ENCODE results near the gene CD6. TPM values are rescaled to one million over a fixed set of nuclear protein-coding genes. Genes with fewer than 3 reads are reported as not detected.

Gene CD6
- total RNA-seq, 1 donor from 2014 or later, result 12.0 TPM

GRCh38 chr11:60934790-60935605, 36.5 kb upstream of the CD6 start:
- H3K27me3 Mint-ChIP-seq, result no peaks in the 10 kb centered on the region
- POLR2A ChIA-PET, result interaction anchor here (1.0 to 10.8 kb wide), 4 partner anchors 17 to 426 kb away, joined by 3 to 191 read pairs (median 32); partner anchors contain the start of genes CD6, SLC15A3 and TMEM109
- ATAC-seq (ENCODE audit: low read depth) (no peak), DNase-seq (no peak)
- no peak overlapping the region for H3K4me3 Mint-ChIP-seq
- H3K27ac Mint-ChIP-seq, result peak overlapping the region; percentile 70
- TF ChIP-seq CTCF (IDR thresholded peaks at IDR 0.05), result no peak
- peaks cover 42% of the 10 kb centered on the region for H3K4me1 Mint-ChIP-seq
- intact Hi-C loops (cut with micrococcal nuclease), result no loop called here
- CTCF ChIA-PET, result interaction anchor here (2.2 kb wide), 1 partner anchor 20 kb away, joined by 8 read pairs; no protein-coding TSS in a partner anchor
- H3K36me3 Mint-ChIP-seq (ENCODE audit: low read depth), result peaks cover 31% of the 10 kb centered on the region
- H3K9me3 Mint-ChIP-seq, result no peaks in the 10 kb centered on the region

- peaks cover 39% of the 10 kb centered on the region for H3K36me3 Mint-ChIP-seq (ENCODE audit: low read depth)
- ATAC-seq (ENCODE audit: low read depth) (no peak), DNase-seq (no peak)
- peaks cover 35% of the 10 kb centered on the region for H3K4me1 Mint-ChIP-seq
- no peak for TF ChIP-seq CTCF (IDR thresholded peaks at IDR 0.05)
- no peaks in the 10 kb centered on the region for H3K27me3 Mint-ChIP-seq
- intact Hi-C loops (cut with micrococcal nuclease), result no loop called here
- no peak overlapping the region for H3K4me3 Mint-ChIP-seq
- no peaks in the 10 kb centered on the region for H3K9me3 Mint-ChIP-seq
- CTCF ChIA-PET, result interaction anchor here (2.2 kb wide), 1 partner anchor 20 kb away, joined by 8 read pairs; no protein-coding TSS in a partner anchor
- peak overlapping the region; percentile 57 for H3K27ac Mint-ChIP-seq
- POLR2A ChIA-PET, result interaction anchor here (1.2 to 10.8 kb wide), 6 partner anchors 10 to 204 kb away, joined by 3 to 191 read pairs (median 6); partner anchors contain the start of genes SLC15A3 and TMEM109
Observed at GRCh38 chr11:60935676-60936442, 35.6 kb upstream of the CD6 start.

GRCh38 chr11:60936467-60937143, 34.9 kb upstream of the CD6 start:
- H3K27ac Mint-ChIP-seq, result no peak overlapping the region
- H3K4me1 Mint-ChIP-seq, result peaks cover 31% of the 10 kb centered on the region
- intact Hi-C loops (cut with micrococcal nuclease), result no loop called here
- ChIA-PET POLR2A (interaction anchor here (1.2 to 10.8 kb wide), 5 partner anchors 9 to 203 kb away, joined by 3 to 191 read pairs (median 5); partner anchors contain the start of genes SLC15A3 and TMEM109), CTCF (no interaction called here)
- no peak for TF ChIP-seq CTCF (IDR thresholded peaks at IDR 0.05)
- ATAC-seq (ENCODE audit: low read depth) (no peak), DNase-seq (no peak)
- H3K4me3 Mint-ChIP-seq, result no peak overlapping the region
- H3K27me3 Mint-ChIP-seq, result no peaks in the 10 kb centered on the region
- peaks cover 47% of the 10 kb centered on the region for H3K36me3 Mint-ChIP-seq (ENCODE audit: low read depth)
- H3K9me3 Mint-ChIP-seq, result no peaks in the 10 kb centered on the region

- H3K27ac Mint-ChIP-seq, result no peak overlapping the region
- ChIA-PET CTCF (no interaction called here), POLR2A (interaction anchor here (1.3 to 10.8 kb wide), 4 partner anchors 8 to 202 kb away, joined by 4 to 191 read pairs (median 6); partner anchors contain the start of gene TMEM109)
- no peaks in the 10 kb centered on the region for H3K27me3 Mint-ChIP-seq
- DNase-seq, result no peak
- ATAC-seq (ENCODE audit: low read depth), result no peak
- no peak overlapping the region for H3K4me3 Mint-ChIP-seq
- TF ChIP-seq CTCF (IDR thresholded peaks at IDR 0.05), result no peak
- intact Hi-C loops (cut with micrococcal nuclease), result no loop called here
- no peaks in the 10 kb centered on the region for H3K9me3 Mint-ChIP-seq
- H3K4me1 Mint-ChIP-seq, result peaks cover 31% of the 10 kb centered on the region
- peaks cover 51% of the 10 kb centered on the region for H3K36me3 Mint-ChIP-seq (ENCODE audit: low read depth)
Observed at GRCh38 chr11:60937144-60937527, 34.3 kb upstream of the CD6 start.

All from activated B cell treated with CpG ODN at 0.5 μM for 24 hours (primary cell).